ENCODE data around the gene TEX19. TPM values are rescaled to one million over a fixed set of nuclear protein-coding genes. Genes with fewer than 3 reads are reported as not detected.
A peak's percentile ranks its signal among the peaks of the same experiment; 100 is the strongest.

TEX19 gene
- polyA plus RNA-seq, 2 of the 4 experiments (the other 2 are of a cell fraction), result 0.43 to 0.50 TPM

- no peak for FAIRE-seq
- 52% methylated on average over 11 of the region's 21 CpGs for WGBS (ENCODE audit: missing lambda C conversion rate)
- Histone ChIP-seq H3K9me3 (no peaks in the 10 kb centered on the region), H3K4me1 (peaks cover 19% of the 10 kb centered on the region), H3K4me2 (no peak overlapping the region), H3K4me3 (no peak overlapping the region), H3K27ac (no peak overlapping the region)
- TF ChIP-seq EP300 (IDR thresholded peaks at IDR 0.05), result no peak
- TF ChIP-seq TP53 (CRISPR knock-in tag; IDR thresholded peaks at IDR 0.05), result no peak
- no peak for TF ChIP-seq HOXB5 (CRISPR knock-in tag; IDR thresholded peaks at IDR 0.05)
- TF ChIP-seq FOXS1 (CRISPR knock-in tag; IDR thresholded peaks at IDR 0.05), result no peak
- TF ChIP-seq PHF8 (IDR thresholded peaks at IDR 0.05; ENCODE audit: borderline replicate concordance, low read depth), result no peak
- TF ChIP-seq RAD21 (conservative IDR thresholded peaks at IDR 0.05 in 1 of 2, IDR thresholded peaks at IDR 0.05 in 1 of 2), result no peak
- TF ChIP-seq ELK1 (IDR thresholded peaks at IDR 0.05; ENCODE audit: low read depth, low read length), result no peak
- TF ChIP-seq FOSL2 (IDR thresholded peaks at IDR 0.05), result no peak
- TF ChIP-seq FOSL2 (CRISPR knock-in tag; IDR thresholded peaks at IDR 0.05), result no peak
- ATAC-seq, result no peak
- ChIA-PET POLR2A (no interaction called here), CTCF (interaction anchor here (0.6 to 15.6 kb wide), 10 partner anchors 9 to 443 kb away, joined by 3 to 343 read pairs (median 18); partner anchors contain the start of gene SECTM1)
- DNase-seq (ENCODE audit: low read depth in 1 of 2, low spot score in 1 of 2), result no peak
These were observed 35.4 kb upstream of the TEX19 start for GRCh38 chr17:82323514-82324234.

- H3K27ac ChIP-seq, result peak overlapping the region in 1 of 2 experiments; percentile 12; a peak in 1 of 6 replicates
- no peak for DNase-seq (ENCODE audit: low read depth in 1 of 2, low spot score in 1 of 2)
- WGBS (ENCODE audit: missing lambda C conversion rate), result 59% methylated on average over 24 of the region's 25 CpGs
- ChIA-PET CTCF (interaction anchor here (0.8 to 15.6 kb wide), 8 partner anchors 9 to 119 kb away, joined by 3 to 343 read pairs (median 4); partner anchors contain the start of gene SECTM1), POLR2A (no interaction called here)
- H3K4me1 ChIP-seq, result peaks cover 24% of the 10 kb centered on the region
- peak; percentile 12 to 14; a peak in 3 of 6 replicates for ATAC-seq
- FAIRE-seq, result no peak
- no peak for TF ChIP-seq NR3C1 (IDR thresholded peaks at IDR 0.05)
- TF ChIP-seq CHD4 (IDR thresholded peaks at IDR 0.05; ENCODE audit: borderline replicate concordance), result no peak
- no peak for TF ChIP-seq HOXB13 (CRISPR knock-in tag; IDR thresholded peaks at IDR 0.05; ENCODE audit: low read depth)
- no peak for TF ChIP-seq CBX8 (IDR thresholded peaks at IDR 0.05)
- TF ChIP-seq TP53 (CRISPR knock-in tag; IDR thresholded peaks at IDR 0.05), result no peak
- no peak for TF ChIP-seq ESRRA (IDR thresholded peaks at IDR 0.05; ENCODE audit: borderline replicate concordance, low read length)
- TF ChIP-seq GATA3 (IDR thresholded peaks at IDR 0.05; ENCODE audit: borderline replicate concordance), result no peak
- no peak for TF ChIP-seq ZFP36 (IDR thresholded peaks at IDR 0.05; ENCODE audit: borderline replicate concordance, partially characterized antibody)
- TF ChIP-seq HEYL (CRISPR knock-in tag; IDR thresholded peaks at IDR 0.05), result no peak
- TF ChIP-seq TFCP2L1 (CRISPR knock-in tag; IDR thresholded peaks at IDR 0.05), result no peak
- TF ChIP-seq KDM1A (IDR thresholded peaks at IDR 0.05; ENCODE audit: low read depth), result no peak
- TF ChIP-seq JUN (IDR thresholded peaks at IDR 0.05), result no peak
- TF ChIP-seq, protein P1, sequence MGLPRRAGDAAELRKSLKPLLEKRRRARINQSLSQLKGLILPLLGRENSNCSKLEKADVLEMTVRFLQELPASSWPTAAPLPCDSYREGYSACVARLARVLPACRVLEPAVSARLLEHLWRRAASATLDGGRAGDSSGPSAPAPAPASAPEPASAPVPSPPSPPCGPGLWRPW (IDR thresholded peaks at IDR 0.05), result no peak
- no peak for TF ChIP-seq PBX3 (IDR thresholded peaks at IDR 0.05)
- TF ChIP-seq POLR2A (IDR thresholded peaks at IDR 0.05; ENCODE audit: low read length), result no peak
- TF ChIP-seq RFX5 (IDR thresholded peaks at IDR 0.05), result no peak
- no peak for TF ChIP-seq RCOR1 (IDR thresholded peaks at IDR 0.05; ENCODE audit: low read depth, low read length)
- no peak for TF ChIP-seq ZNF302 (CRISPR knock-in tag; IDR thresholded peaks at IDR 0.05)
- no peak for TF ChIP-seq MAFK (IDR thresholded peaks at IDR 0.05; ENCODE audit: partially characterized antibody)
- H3K4me3 ChIP-seq, result no peak overlapping the region
- no peaks in the 10 kb centered on the region for H3K9me3 ChIP-seq
- no peak overlapping the region for H3K4me2 ChIP-seq
These were observed 34.3 kb upstream of the TEX19 start for GRCh38 chr17:82324566-82325285.

Measured in A549 (cell line).